ENCODE measurements around the gene UBE2G2. TPM values are rescaled to one million over a fixed set of nuclear protein-coding genes. Genes with fewer than 3 reads are reported as not detected.

Gene UBE2G2
- total and polyA plus RNA-seq, 4 donors = 27.4 to 83.5 (median 40.9) TPM

DNA sequence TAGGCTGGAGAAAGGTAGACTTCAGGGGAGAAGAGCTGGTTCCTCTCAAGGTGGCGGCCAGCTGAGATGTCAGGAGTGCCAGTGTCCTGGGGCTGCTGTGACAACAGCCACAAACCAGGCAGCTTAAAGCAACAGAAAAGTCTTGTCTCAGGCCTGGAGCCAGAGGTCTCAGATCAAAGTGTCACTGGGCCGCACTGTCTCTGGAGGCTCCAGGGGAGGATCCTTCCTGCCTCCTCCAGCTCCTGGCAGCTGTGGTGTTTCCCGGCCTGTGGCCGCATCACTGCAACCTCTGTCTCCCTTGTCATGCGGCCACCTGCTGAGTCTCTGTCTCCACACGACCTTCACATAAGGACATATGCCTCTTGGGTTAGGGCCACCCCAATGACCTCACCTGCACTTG is 65.8 kb downstream of the UBE2G2 start:
- no peak for DNase-seq (ENCODE audit: low spot score)
- WGBS = 84% methylated on average over 6 of the region's 6 CpGs

GRCh38 chr21:44734841-44735240 is 66.8 kb downstream of the UBE2G2 start:
- WGBS = 89% methylated on average over 17 of the region's 17 CpGs
- H3K9me3 ChIP-seq (ENCODE audit: control insufficient read depth in 4 of 4, low read length in 3 of 4) = peaks cover 0 to 5% (median 3%) of the 10 kb centered on the region in 4 donors
- no peak overlapping the region for H3K4me3 ChIP-seq (ENCODE audit: low read depth in 1 of 3, low read length in 3 of 3)

More for the DNA sequence above, 65.8 kb downstream of the UBE2G2 start:
- peaks cover 0 to 5% (median 3%) of the 10 kb centered on the region in 4 donors for H3K9me3 ChIP-seq (ENCODE audit: control insufficient read depth in 4 of 4, low read length in 3 of 4)
- H3K4me1 ChIP-seq (ENCODE audit: control insufficient read depth in 4 of 4, insufficient read depth in 4 of 4, low read length in 3 of 4) = no peaks in the 10 kb centered on the region
- no peak overlapping the region for H3K4me3 ChIP-seq (ENCODE audit: low read depth in 1 of 3, low read length in 3 of 3)
- no peak overlapping the region for H3K27ac ChIP-seq (ENCODE audit: low read depth in 1 of 2, low read length in 2 of 2)
- no peaks in the 10 kb centered on the region for H3K36me3 ChIP-seq (ENCODE audit: control insufficient read depth in 4 of 4, insufficient read depth in 3 of 4, low read depth in 1 of 4, low read length in 3 of 4)
- no peak overlapping the region for H3K9ac ChIP-seq (ENCODE audit: low read depth in 1 of 2, low read length in 2 of 2)
- no peaks in the 10 kb centered on the region for H3K27me3 ChIP-seq (ENCODE audit: control insufficient read depth in 4 of 4, insufficient read depth in 4 of 4, low read length in 3 of 4)
- TF ChIP-seq GABPA (IDR thresholded peaks at IDR 0.05 in 1 of 2, conservative IDR thresholded peaks at IDR 0.05 in 1 of 2) (no peak), TAF1 (conservative IDR thresholded peaks at IDR 0.05) (no peak), MAX (IDR thresholded peaks at IDR 0.05) (no peak), RXRA (IDR thresholded peaks at IDR 0.05) (no peak), HNF4G (IDR thresholded peaks at IDR 0.05) (no peak), YY1 (IDR thresholded peaks at IDR 0.05) (no peak)

DNA sequence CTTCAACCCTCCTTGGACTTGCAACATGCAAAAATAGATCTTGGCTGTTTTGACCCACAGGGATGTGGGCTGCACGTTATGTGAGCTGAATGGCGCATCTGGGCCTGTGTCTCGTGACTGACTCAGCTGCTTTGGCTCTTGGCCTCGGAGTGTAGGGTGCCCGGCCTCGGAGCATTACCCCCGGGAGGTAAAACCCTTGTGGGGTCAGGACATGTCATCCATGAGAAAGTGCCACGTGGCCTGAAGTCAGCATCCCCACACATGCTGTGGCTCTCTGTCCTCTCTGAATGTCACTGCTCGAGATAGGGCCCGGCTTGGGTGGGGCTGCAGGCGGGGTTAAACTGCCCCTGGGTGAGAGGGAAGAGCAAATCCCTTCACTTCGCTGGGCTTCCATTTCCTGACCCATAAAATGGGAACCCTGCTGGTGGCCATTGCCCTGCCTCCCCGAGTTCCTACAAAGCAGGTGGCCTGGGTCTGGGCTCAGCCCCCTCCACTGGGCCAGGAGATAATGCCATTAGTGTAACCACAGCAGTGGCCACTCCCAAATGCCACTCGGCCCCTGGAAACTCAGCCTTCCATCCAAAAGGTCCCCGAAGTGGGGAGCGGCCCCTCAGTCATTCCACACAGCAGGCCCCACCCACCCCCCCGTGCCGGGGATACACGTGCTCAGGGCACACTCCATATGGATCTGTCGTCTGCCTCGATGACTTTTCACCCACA is 67.4 kb downstream of the UBE2G2 start:
- Histone ChIP-seq H3K4me1 (ENCODE audit: control insufficient read depth in 4 of 4, insufficient read depth in 4 of 4, low read length in 3 of 4) (no peaks in the 10 kb centered on the region), H3K27me3 (ENCODE audit: control insufficient read depth in 4 of 4, insufficient read depth in 4 of 4, low read length in 3 of 4) (no peaks in the 10 kb centered on the region), H3K4me3 (ENCODE audit: low read depth in 1 of 3, low read length in 3 of 3) (no peak overlapping the region), H3K9ac (ENCODE audit: low read depth in 1 of 2, low read length in 2 of 2) (no peak overlapping the region), H3K36me3 (ENCODE audit: control insufficient read depth in 4 of 4, insufficient read depth in 3 of 4, low read depth in 1 of 4, low read length in 3 of 4) (no peaks in the 10 kb centered on the region), H3K9me3 (ENCODE audit: control insufficient read depth in 4 of 4, low read length in 3 of 4) (peaks cover 0 to 5% (median 3%) of the 10 kb centered on the region in 4 donors), H3K27ac (ENCODE audit: low read depth in 1 of 2, low read length in 2 of 2) (no peak overlapping the region)
- DNase-seq (ENCODE audit: low spot score) = no peak
- 89% methylated on average over 21 of the region's 21 CpGs for WGBS
- TF ChIP-seq CTCF (IDR thresholded peaks at IDR 0.05; ENCODE audit: low read depth, low read length, missing input control) (no peak), ZBTB33 (IDR thresholded peaks at IDR 0.05) (no peak), GABPA (IDR thresholded peaks at IDR 0.05 in 1 of 2, conservative IDR thresholded peaks at IDR 0.05 in 1 of 2) (no peak), NR2F2 (IDR thresholded peaks at IDR 0.05) (no peak), REST (IDR thresholded peaks at IDR 0.05) (no peak), RAD21 (IDR thresholded peaks at IDR 0.05) (no peak), HNF4G (IDR thresholded peaks at IDR 0.05) (no peak), SP1 (IDR thresholded peaks at IDR 0.05) (no peak), TAF1 (conservative IDR thresholded peaks at IDR 0.05) (no peak), EGR1 (IDR thresholded peaks at IDR 0.05; ENCODE audit: low read depth in 2 of 2) (no peak), MAX (IDR thresholded peaks at IDR 0.05) (no peak)

More at GRCh38 chr21:44734841-44735240, 66.8 kb downstream of the UBE2G2 start:
- DNase-seq (ENCODE audit: low spot score) = no peak
- TF ChIP-seq GABPA (IDR thresholded peaks at IDR 0.05 in 1 of 2, conservative IDR thresholded peaks at IDR 0.05 in 1 of 2) (no peak), RXRA (IDR thresholded peaks at IDR 0.05) (no peak), TAF1 (conservative IDR thresholded peaks at IDR 0.05) (no peak), MAX (IDR thresholded peaks at IDR 0.05) (no peak), JUND (IDR thresholded peaks at IDR 0.05) (no peak), FOXA2 (IDR thresholded peaks at IDR 0.05) (no peak)
- H3K9ac ChIP-seq (ENCODE audit: low read depth in 1 of 2, low read length in 2 of 2) = no peak overlapping the region
- no peak overlapping the region for H3K27ac ChIP-seq (ENCODE audit: low read depth in 1 of 2, low read length in 2 of 2)
- H3K4me1 ChIP-seq (ENCODE audit: control insufficient read depth in 4 of 4, insufficient read depth in 4 of 4, low read length in 3 of 4) = no peaks in the 10 kb centered on the region
- no peaks in the 10 kb centered on the region for H3K36me3 ChIP-seq (ENCODE audit: control insufficient read depth in 4 of 4, insufficient read depth in 3 of 4, low read depth in 1 of 4, low read length in 3 of 4)
- H3K27me3 ChIP-seq (ENCODE audit: control insufficient read depth in 4 of 4, insufficient read depth in 4 of 4, low read length in 3 of 4) = no peaks in the 10 kb centered on the region
